Vagina (tissue), 2 donors: ENCODE measurements around the gene TSPAN13.

Experiments
- POLR2A ChIP-seq, 2 donors: fragments of 450-650 bp; IDR thresholded peaks; one replicate each; pipeline ENCODE4 v1.6.1; 2017; ENCODE audit warnings: antibody characterized with exemption in 2 of 2, mild to moderate bottlenecking in 2 of 2, moderate library complexity in 2 of 2
- POLR2AphosphoS5 ChIP-seq, 2 donors: sonication (generic); formaldehyde crosslinking; IDR thresholded peaks; one replicate each; pipeline ENCODE4 v1.9.0; 2017; ENCODE audit warnings: antibody characterized with exemption in 2 of 2, mild to moderate bottlenecking in 2 of 2, low read depth in 1 of 2; ENCODE audit not compliant: insufficient read depth in 1 of 2
- TF ChIP-seq, protein P1 (sequence below), 3 experiments: fragments of 450-650 bp in 2 of 3; fragments of 200-600 bp in 1 of 3; sonication (generic) in 1 of 3; IDR thresholded peaks; one replicate each; pipeline ENCODE4 v1.5.1; 2017 to 2019; ENCODE audit warnings: antibody characterized with exemption in 3 of 3, mild to moderate bottlenecking in 2 of 3, moderate library complexity in 2 of 3

DNA sequence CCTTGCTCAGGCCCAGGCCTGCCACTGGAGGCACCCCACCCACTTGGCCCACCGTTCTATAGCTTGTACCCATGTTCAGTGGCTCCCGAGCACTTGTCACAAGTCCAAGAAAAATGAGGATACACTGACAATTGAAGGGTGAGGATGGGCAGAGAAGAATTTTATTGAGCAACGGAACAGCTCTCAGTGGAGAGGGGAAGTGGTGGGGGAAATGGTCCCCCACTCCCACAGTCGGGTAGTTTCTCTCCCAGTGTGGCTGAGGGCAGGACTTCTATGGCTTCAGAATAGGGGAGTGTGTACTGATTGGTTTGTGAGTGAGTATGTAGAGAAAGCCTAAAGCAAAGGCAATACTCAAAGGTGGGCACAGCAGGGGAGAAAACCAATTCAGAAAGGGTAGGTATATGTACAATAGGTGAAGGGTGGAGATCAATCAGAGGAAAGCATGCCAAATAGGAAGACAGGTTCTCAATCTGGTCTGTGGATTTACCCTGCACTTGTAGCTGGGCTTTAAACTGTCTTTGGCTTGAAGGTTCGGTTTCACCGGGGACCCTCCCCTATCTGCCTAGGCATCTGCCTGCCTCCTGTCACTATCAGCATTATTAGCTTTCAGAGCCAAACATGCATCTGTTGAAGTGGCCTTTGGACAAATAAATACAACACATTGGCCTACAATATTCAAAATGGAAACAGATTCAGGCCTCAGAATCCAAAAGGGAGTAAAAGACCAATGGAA, 8.9 kb upstream of the TSPAN13 start:
- TF ChIP-seq, protein P1, sequence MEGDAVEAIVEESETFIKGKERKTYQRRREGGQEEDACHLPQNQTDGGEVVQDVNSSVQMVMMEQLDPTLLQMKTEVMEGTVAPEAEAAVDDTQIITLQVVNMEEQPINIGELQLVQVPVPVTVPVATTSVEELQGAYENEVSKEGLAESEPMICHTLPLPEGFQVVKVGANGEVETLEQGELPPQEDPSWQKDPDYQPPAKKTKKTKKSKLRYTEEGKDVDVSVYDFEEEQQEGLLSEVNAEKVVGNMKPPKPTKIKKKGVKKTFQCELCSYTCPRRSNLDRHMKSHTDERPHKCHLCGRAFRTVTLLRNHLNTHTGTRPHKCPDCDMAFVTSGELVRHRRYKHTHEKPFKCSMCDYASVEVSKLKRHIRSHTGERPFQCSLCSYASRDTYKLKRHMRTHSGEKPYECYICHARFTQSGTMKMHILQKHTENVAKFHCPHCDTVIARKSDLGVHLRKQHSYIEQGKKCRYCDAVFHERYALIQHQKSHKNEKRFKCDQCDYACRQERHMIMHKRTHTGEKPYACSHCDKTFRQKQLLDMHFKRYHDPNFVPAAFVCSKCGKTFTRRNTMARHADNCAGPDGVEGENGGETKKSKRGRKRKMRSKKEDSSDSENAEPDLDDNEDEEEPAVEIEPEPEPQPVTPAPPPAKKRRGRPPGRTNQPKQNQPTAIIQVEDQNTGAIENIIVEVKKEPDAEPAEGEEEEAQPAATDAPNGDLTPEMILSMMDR (IDR thresholded peaks at IDR 0.05), result no peak
- TF ChIP-seq POLR2A (IDR thresholded peaks at IDR 0.05) (no peak), POLR2AphosphoS5 (IDR thresholded peaks at IDR 0.05; ENCODE audit: insufficient read depth in 1 of 2, low read depth in 1 of 2) (no peak)
